ENCODE measurements around the gene CDKAL1.

GRCh38 chr6:20723236-20723635, 189.0 kb downstream of the CDKAL1 start:
- TF ChIP-seq CTCF (IDR thresholded peaks at IDR 0.05; ENCODE audit: low read length) (no peak), EZH2phosphoT487 (IDR thresholded peaks at IDR 0.05; ENCODE audit: low read length) (no peak)
